Frontal cortex (tissue), 4 donors: ENCODE measurements around the gene TMEM184B. TPM values are rescaled to one million over a fixed set of nuclear protein-coding genes. Genes with fewer than 3 reads are reported as not detected.
A peak's percentile ranks its signal among the peaks of the same experiment; 100 is the strongest.
"Not testable (repeated sequence)": the region's sequence is repeated elsewhere in the genome, so short reads cannot be mapped to it uniquely, and the experiment has no call there.

ENCODE experiments used
- DNase-seq, 2 donors: peaks; one replicate each; pipeline ENCODE4 v3.0.0; 2012; ENCODE audit warnings: low spot score in 2 of 2
- FAIRE-seq: peaks from 2 replicates; lab custom pipeline; 2012; peaks lifted over from hg19 to GRCh38; lab: Jason Lieb, UNC
- total RNA-seq: library from RNA; depleted of rRNA; stranded (reverse); fragments of >200 nt; gene quantifications from one replicate; pipeline ENCODE4 v1.2.3, GENCODE V29; 2014
- donor health status: control.
- donor health status: control.
- donor health status: control.

TMEM184B gene
- total RNA-seq, 1 donor from 2014 or later = 6.9 TPM

- DNase-seq (no peak), FAIRE-seq (no peak)
Measured at GRCh38 chr22:38192475-38192863, 80.3 kb downstream of the TMEM184B start.

- no peak for DNase-seq
- no peak for FAIRE-seq
Measured at GRCh38 chr22:38191731-38192474, 80.9 kb downstream of the TMEM184B start.

GRCh38 chr22:38191055-38191454, 81.8 kb downstream of the TMEM184B start:
- DNase-seq (no peak), FAIRE-seq (no peak)

- FAIRE-seq = no peak
Measured at GRCh38 chr22:38190581-38190980, 82.2 kb downstream of the TMEM184B start.

DNA sequence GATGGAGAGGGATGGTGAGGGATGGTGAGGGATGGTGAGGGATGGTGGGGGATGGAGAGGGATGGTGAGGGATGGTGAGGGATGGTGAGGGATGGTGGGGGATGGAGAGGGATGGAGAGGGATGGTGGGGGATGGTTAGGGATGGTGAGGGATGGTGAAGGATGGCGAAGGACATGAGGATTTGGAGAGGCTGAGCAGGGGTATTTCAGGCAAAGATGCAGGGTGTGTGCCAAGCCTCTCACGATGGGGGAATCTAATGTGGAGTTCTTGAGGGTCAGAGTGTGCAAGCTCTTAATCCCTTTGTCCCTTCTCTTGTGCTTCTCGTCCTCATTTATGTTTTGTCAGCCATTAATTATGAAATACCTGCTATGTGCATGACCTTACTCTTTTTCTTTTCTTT, 83.7 kb downstream of the TMEM184B start:
- FAIRE-seq (no peak), DNase-seq (no peak)

More at GRCh38 chr22:38190581-38190980, 82.2 kb downstream of the TMEM184B start:
- DNase-seq = no peak

- FAIRE-seq (no peak), DNase-seq (no peak)
Measured at GRCh38 chr22:38187413-38188212, 85.2 kb downstream of the TMEM184B start.

DNA sequence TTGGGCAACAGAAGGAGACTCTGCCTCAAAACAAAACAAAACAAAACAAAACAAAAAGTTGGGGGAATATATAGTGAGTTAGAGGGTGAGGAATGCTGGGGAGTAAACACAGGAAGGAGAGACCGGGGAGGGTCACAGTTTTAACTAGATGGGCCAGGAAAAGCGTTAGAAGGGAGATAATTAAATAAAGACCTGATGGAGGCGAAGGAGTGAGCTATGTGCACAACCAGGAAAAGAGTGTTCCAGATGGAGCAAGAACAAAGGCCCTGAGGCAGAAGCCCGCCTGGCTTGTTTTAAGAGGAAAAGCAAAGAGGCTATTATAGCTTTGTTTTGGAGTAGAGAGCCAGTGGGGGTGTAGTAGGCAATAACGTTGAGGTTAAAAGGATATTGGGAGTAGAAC, 86.4 kb downstream of the TMEM184B start:
- FAIRE-seq = no peak
- DNase-seq = no peak

DNA sequence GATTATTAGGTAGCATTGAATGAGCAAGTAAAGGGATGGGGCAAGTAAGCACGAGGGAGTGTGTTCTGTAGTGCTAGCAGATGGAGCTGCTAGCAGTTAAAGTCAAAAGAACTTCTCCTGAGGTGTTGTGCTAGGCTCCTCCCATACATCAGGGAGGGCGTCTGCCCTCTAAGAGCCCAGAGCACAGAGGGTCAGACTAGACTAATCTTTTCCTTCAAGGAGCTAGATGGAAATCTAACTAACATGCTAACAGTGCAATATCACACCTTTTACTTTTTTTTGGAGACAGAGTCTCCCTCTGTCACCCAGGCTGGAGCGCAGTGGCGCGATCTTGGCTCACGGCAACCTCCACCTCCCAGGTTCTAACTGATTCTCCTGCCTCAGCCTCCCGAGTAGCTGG, 88.0 kb downstream of the TMEM184B start:
- FAIRE-seq = no peak

DNA sequence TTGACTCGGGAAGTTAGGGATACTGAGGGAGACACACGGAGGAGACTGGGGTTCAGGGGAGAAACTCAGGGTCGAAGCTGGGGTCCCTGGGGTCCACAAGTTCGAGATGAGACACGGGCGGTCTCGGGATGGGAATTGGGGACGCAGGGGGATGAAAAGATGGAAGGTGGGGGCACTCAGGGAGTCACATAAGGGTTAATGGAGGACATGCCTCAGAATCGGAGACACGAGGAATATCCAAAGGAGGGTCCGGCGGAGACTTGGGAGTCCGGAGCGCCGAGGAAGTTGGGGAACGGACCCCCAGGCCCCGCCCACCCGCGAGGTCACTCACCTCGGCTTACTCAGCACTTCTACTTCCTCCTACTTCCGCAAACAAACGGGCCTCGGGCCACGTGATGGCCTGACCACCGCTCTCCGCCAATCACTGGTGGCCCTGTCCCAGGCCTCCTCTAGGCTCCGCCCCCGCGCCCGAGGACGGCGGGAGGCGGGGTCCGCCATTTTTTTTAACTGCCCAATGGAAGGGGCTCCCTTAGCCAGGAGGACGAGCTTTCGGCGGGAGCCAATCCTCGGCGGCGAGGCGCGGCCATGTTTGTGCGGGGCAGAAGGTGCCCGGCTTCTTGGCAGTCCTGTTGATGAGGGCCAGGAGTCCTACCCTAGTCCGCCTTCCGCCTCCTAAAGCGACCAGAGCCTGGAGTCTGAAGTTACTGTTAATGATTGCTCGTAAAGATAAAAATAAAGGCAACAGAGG, 91.2 kb downstream of the TMEM184B start, which contains the start of gene PLA2G6:
Gene PLA2G6 (minus strand): TSS at position 378 of the 748 bp plus-strand sequence. CDS start 12,404 bp downstream, outside the sequence.
- peak; percentile 78 to 95 for DNase-seq
- FAIRE-seq = peak; percentile 34

More for the DNA sequence above, 88.0 kb downstream of the TMEM184B start:
- DNase-seq = no peak

DNA sequence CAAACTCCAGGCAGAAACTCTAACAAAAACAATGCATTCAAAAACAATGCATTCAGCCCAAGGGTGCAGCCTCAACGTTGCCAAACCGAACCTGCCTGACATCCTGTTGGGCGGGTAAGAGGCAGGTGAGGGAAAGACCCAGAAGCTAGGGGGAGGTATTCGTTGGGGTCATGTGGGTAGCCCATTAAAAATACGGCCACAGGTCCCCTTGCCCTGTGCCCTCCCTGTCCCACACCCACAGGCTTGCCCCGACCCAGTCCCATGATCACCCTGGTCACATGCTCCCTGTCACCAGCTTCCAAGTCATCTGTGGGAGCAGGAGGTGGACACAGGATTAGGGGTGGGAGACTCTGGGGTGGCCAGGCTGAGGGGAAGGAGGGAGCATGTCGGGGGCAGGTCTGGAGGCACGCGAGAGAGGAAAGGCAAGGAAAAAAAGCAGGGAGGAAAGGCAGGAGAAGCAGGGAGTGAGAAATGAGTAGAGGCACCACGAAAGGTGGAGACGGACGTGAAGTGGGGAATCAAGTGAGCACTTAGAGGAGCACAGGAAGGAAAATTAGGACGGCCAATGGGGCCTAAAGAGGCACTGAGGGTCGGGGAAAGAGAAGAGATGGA, 91.9 kb downstream of the TMEM184B start:
- FAIRE-seq = no peak
- no peak for DNase-seq

- FAIRE-seq, DNase-seq: not testable (repeated sequence)
Measured at GRCh38 chr22:38178605-38178937, 94.2 kb downstream of the TMEM184B start.

GRCh38 chr22:38177926-38178604, 94.7 kb downstream of the TMEM184B start:
- DNase-seq (peak in 1 of 2 donors; percentile 43), FAIRE-seq (no peak)

- not testable (repeated sequence) for FAIRE-seq, DNase-seq
Measured at GRCh38 chr22:38177571-38177925, 95.3 kb downstream of the TMEM184B start.

DNA sequence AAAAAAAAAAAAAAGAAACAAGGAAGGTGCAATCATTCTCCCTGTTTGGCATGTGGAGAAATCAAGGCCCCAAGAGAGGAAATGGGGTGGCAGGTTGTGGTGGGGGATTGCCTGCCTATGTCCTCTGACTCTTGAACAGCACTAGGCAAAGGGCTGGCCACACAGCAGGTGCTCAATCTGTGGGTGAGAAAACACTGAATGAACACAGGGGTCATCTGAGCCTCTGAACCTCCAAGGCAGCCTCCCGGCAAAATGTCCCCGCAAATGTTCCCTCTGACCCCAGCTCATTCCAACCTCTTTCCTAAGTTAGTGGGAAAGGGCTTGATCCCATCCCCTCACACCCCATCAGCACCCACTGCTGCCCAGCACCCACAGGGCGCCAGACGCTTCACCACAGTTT, 95.8 kb downstream of the TMEM184B start:
- FAIRE-seq = no peak
- DNase-seq = no peak

- DNase-seq (peak in 1 of 2 donors; percentile 34), FAIRE-seq (no peak)
Measured at GRCh38 chr22:38176170-38176741, 96.6 kb downstream of the TMEM184B start.

- DNase-seq (no peak), FAIRE-seq (no peak)
Measured at GRCh38 chr22:38175206-38176118, 97.3 kb downstream of the TMEM184B start.

DNA sequence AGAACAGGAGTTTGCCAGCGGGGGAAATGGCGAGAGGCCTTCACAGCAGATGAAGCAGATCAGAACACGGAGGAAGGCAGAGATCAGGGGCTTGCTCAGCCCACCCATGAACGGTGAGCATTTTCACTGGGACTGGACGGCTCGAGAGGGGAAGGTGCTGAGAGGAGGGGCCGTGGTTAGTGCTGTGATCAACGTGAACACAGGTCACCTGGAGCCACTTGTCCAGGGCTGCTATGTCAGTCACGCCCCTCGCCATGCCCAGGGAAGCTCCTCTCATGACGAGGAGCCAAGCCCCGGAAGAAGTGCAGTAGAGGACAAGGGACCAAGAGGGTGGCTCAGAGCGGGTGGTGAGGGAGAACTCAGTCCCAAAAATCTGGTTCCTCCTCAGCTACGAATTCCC, 98.2 kb downstream of the TMEM184B start:
- FAIRE-seq (no peak), DNase-seq (no peak)

DNA sequence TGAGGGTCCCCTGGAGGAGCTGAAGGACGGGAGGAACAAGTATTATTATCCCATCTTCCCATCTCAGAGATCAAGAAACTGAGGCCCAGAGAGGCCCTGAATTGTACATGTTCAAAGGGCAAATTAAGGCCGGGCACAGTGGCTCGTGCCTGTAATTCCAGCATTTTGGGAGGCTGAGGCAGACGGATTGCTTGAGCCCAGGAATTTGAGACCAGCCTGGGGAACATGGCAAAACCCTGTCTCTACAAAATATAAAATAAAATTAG, 99.2 kb downstream of the TMEM184B start:
- FAIRE-seq (no peak), DNase-seq (no peak)
